ENCODE data around the gene UST. TPM values are rescaled to one million over a fixed set of nuclear protein-coding genes. Genes with fewer than 3 reads are reported as not detected.
A peak's percentile ranks its signal among the peaks of the same experiment; 100 is the strongest.

Gene UST
- polyA plus RNA-seq, 1 donor from 2014 or later: 7.5 TPM

DNA sequence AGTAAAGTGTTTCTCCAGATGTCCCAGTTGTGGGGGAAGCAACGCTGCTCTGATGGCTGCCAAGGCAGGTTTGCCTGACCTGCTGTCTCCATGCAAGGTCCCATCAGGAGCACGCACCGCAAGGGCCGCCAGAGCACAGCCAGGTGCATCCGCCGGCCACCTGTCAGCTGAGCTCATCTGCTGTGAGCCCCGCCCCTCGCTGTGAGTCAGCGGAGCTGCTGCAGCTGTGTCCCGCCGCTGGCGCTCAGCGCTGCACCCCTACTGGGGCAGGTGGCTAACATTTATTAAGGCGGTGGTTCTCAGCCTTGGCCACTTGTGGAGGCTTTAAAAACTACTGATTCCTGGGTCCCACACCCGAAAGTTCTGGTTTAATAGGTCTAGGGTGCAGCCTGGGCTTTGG lies 225.7 kb downstream of the UST start:
- H3K4me3 ChIP-seq (ENCODE audit: low read length): peak overlapping the region; percentile 33
- H3K9me2 ChIP-seq (ENCODE audit: insufficient read depth, low read length): no peaks in the 10 kb centered on the region
- no peaks in the 10 kb centered on the region for H3K27me3 ChIP-seq (ENCODE audit: insufficient read depth, low read depth, low read length)
- no peak overlapping the region for H3K4me2 ChIP-seq (ENCODE audit: low read length)
- no peak overlapping the region for H2AFZ ChIP-seq (ENCODE audit: low read depth, low read length)
- H4K20me1 ChIP-seq (ENCODE audit: insufficient read depth): no peaks in the 10 kb centered on the region
- no peak overlapping the region for H3K9ac ChIP-seq (ENCODE audit: low read length)
- no peak overlapping the region for H3K27ac ChIP-seq (ENCODE audit: low read length)
- TF ChIP-seq MXI1 (conservative IDR thresholded peaks at IDR 0.05; ENCODE audit: poor library complexity, severe bottlenecking) (no peak), TAF1 (IDR thresholded peaks at IDR 0.05; ENCODE audit: low read depth) (no peak), RAD21 (conservative IDR thresholded peaks at IDR 0.05) (no peak), POLR2AphosphoS5 (IDR thresholded peaks at IDR 0.05) (no peak), SMC3 (conservative IDR thresholded peaks at IDR 0.05; ENCODE audit: poor library complexity) (no peak)
- TF ChIP-seq, protein P1, sequence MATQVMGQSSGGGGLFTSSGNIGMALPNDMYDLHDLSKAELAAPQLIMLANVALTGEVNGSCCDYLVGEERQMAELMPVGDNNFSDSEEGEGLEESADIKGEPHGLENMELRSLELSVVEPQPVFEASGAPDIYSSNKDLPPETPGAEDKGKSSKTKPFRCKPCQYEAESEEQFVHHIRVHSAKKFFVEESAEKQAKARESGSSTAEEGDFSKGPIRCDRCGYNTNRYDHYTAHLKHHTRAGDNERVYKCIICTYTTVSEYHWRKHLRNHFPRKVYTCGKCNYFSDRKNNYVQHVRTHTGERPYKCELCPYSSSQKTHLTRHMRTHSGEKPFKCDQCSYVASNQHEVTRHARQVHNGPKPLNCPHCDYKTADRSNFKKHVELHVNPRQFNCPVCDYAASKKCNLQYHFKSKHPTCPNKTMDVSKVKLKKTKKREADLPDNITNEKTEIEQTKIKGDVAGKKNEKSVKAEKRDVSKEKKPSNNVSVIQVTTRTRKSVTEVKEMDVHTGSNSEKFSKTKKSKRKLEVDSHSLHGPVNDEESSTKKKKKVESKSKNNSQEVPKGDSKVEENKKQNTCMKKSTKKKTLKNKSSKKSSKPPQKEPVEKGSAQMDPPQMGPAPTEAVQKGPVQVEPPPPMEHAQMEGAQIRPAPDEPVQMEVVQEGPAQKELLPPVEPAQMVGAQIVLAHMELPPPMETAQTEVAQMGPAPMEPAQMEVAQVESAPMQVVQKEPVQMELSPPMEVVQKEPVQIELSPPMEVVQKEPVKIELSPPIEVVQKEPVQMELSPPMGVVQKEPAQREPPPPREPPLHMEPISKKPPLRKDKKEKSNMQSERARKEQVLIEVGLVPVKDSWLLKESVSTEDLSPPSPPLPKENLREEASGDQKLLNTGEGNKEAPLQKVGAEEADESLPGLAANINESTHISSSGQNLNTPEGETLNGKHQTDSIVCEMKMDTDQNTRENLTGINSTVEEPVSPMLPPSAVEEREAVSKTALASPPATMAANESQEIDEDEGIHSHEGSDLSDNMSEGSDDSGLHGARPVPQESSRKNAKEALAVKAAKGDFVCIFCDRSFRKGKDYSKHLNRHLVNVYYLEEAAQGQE (IDR thresholded peaks at IDR 0.05; ENCODE audit: borderline replicate concordance): no peak
- TF ChIP-seq, protein P2, sequence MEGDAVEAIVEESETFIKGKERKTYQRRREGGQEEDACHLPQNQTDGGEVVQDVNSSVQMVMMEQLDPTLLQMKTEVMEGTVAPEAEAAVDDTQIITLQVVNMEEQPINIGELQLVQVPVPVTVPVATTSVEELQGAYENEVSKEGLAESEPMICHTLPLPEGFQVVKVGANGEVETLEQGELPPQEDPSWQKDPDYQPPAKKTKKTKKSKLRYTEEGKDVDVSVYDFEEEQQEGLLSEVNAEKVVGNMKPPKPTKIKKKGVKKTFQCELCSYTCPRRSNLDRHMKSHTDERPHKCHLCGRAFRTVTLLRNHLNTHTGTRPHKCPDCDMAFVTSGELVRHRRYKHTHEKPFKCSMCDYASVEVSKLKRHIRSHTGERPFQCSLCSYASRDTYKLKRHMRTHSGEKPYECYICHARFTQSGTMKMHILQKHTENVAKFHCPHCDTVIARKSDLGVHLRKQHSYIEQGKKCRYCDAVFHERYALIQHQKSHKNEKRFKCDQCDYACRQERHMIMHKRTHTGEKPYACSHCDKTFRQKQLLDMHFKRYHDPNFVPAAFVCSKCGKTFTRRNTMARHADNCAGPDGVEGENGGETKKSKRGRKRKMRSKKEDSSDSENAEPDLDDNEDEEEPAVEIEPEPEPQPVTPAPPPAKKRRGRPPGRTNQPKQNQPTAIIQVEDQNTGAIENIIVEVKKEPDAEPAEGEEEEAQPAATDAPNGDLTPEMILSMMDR (IDR thresholded peaks at IDR 0.05; ENCODE audit: poor library complexity, severe bottlenecking): no peak
- H3K36me3 ChIP-seq (ENCODE audit: insufficient read depth, low read length): no peaks in the 10 kb centered on the region
- H3F3A ChIP-seq (ENCODE audit: insufficient read depth, low read length, poor library complexity, severe bottlenecking): no peaks in the 10 kb centered on the region
- H3K9me3 ChIP-seq (ENCODE audit: low read length): no peaks in the 10 kb centered on the region
- no peaks in the 10 kb centered on the region for H3K79me2 ChIP-seq (replicated peaks; ENCODE audit: insufficient read depth, low read length)

- H3K27me3 ChIP-seq (ENCODE audit: insufficient read depth, low read depth, low read length): no peaks in the 10 kb centered on the region
- H3K27ac ChIP-seq (ENCODE audit: low read length): no peak overlapping the region
- H3K36me3 ChIP-seq (ENCODE audit: insufficient read depth, low read length): no peaks in the 10 kb centered on the region
- no peak overlapping the region for H3K4me3 ChIP-seq (ENCODE audit: low read length)
- H3F3A ChIP-seq (ENCODE audit: insufficient read depth, low read length, poor library complexity, severe bottlenecking): no peaks in the 10 kb centered on the region
- no peak overlapping the region for H3K4me2 ChIP-seq (ENCODE audit: low read length)
- H4K20me1 ChIP-seq (ENCODE audit: insufficient read depth): no peaks in the 10 kb centered on the region
- no peaks in the 10 kb centered on the region for H3K79me2 ChIP-seq (replicated peaks; ENCODE audit: insufficient read depth, low read length)
- no peaks in the 10 kb centered on the region for H3K9me2 ChIP-seq (ENCODE audit: insufficient read depth, low read length)
- no peak overlapping the region for H3K9ac ChIP-seq (ENCODE audit: low read length)
- H3K9me3 ChIP-seq (ENCODE audit: low read length): no peaks in the 10 kb centered on the region
- TF ChIP-seq EP300 (conservative IDR thresholded peaks at IDR 0.05; ENCODE audit: poor library complexity, severe bottlenecking) (no peak), EZH2 (IDR thresholded peaks at IDR 0.05; ENCODE audit: borderline replicate concordance, insufficient read depth, low read length, poor library complexity, severe bottlenecking) (no peak), SMC3 (conservative IDR thresholded peaks at IDR 0.05; ENCODE audit: poor library complexity) (peak; percentile 71), RAD21 (conservative IDR thresholded peaks at IDR 0.05) (peak; percentile 70)
- TF ChIP-seq, protein P2 (IDR thresholded peaks at IDR 0.05; ENCODE audit: poor library complexity, severe bottlenecking): peak; percentile 68
- no peak overlapping the region for H2AFZ ChIP-seq (ENCODE audit: low read depth, low read length)
Observed at GRCh38 chr6:148973538-148974208, 226.8 kb downstream of the UST start.
